ENCODE results near the gene KPNA6. TPM values are rescaled to one million over a fixed set of nuclear protein-coding genes. Genes with fewer than 3 reads are reported as not detected.

Gene KPNA6
- polyA plus RNA-seq, 1 donor (not counting 4 experiments of a cell fraction or from before 2014, with no cell fraction given) = 42.6 TPM

- no peak overlapping the region for H3K4me2 ChIP-seq (ENCODE audit: control insufficient read depth, extremely low read depth, insufficient read depth, low read depth, low read length)
- H3K79me2 ChIP-seq (ENCODE audit: control insufficient read depth, insufficient read depth, low read length) = no peaks in the 10 kb centered on the region
- H4K20me1 ChIP-seq (ENCODE audit: control insufficient read depth, extremely low read depth, insufficient read depth, low read length) = no peaks in the 10 kb centered on the region
- DNase-seq (ENCODE audit: low read depth, low spot score) (no peak), FAIRE-seq (no peak)
- TF ChIP-seq CTCF (optimal IDR thresholded peaks at IDR 0.05 in 1 of 3, IDR thresholded peaks at IDR 0.05 in 1 of 3, conservative IDR thresholded peaks at IDR 0.05 in 1 of 3; ENCODE audit: extremely low read depth in 1 of 3, insufficient read depth in 2 of 3, low read length in 3 of 3) = no peak
- no peak for TF ChIP-seq EZH2 (IDR thresholded peaks at IDR 0.05; ENCODE audit: low read length)
- H3K36me3 ChIP-seq (ENCODE audit: control insufficient read depth in 2 of 2, extremely low read depth in 1 of 2, insufficient read depth in 2 of 2, low read length in 2 of 2) = peaks cover 3 to 5% of the 10 kb centered on the region in 2 experiments
- no peaks in the 10 kb centered on the region for H3K9me1 ChIP-seq (ENCODE audit: control insufficient read depth, extremely low read depth, insufficient read depth, low read length)
- no peak overlapping the region for H3K4me3 ChIP-seq (ENCODE audit: control insufficient read depth in 2 of 3, extremely low read depth in 1 of 3, insufficient read depth in 2 of 3, low read depth in 1 of 3, low read length in 3 of 3)
- no peak overlapping the region for H3K9ac ChIP-seq (ENCODE audit: control insufficient read depth, extremely low read depth, insufficient read depth, low read length)
- H3K27me3 ChIP-seq (ENCODE audit: control insufficient read depth, extremely low read depth, insufficient read depth, low read length) = no peaks in the 10 kb centered on the region
- dilution Hi-C loops (cut with MboI; ENCODE audit: extremely low pct_ligation_motif_present, low sequenced_read_pairs) = no loop called here
- no peaks in the 10 kb centered on the region for H3K9me3 ChIP-seq (ENCODE audit: control insufficient read depth, low read depth, low read length)
- H3K27ac ChIP-seq (ENCODE audit: control insufficient read depth, insufficient read depth, low read length) = no peak overlapping the region
- no peak overlapping the region for H2AFZ ChIP-seq (ENCODE audit: control insufficient read depth, low read length)
- H3K4me1 ChIP-seq (ENCODE audit: control insufficient read depth, extremely low read depth, insufficient read depth, low read length) = peaks cover 11% of the 10 kb centered on the region
These were observed 100.6 kb downstream of the KPNA6 start for GRCh38 chr1:32208469-32208868.

- H3K27ac ChIP-seq (ENCODE audit: control insufficient read depth, insufficient read depth, low read length) = no peak within 1 kb of the TSS
- no peak for DNase-seq (ENCODE audit: low read depth, low spot score)
- no peak for FAIRE-seq
- dilution Hi-C loops (cut with MboI; ENCODE audit: extremely low pct_ligation_motif_present, low sequenced_read_pairs) = no loop called here
- no peaks in the 10 kb centered on the region for H3K79me2 ChIP-seq (ENCODE audit: control insufficient read depth, insufficient read depth, low read length)
- H3K4me2 ChIP-seq (ENCODE audit: control insufficient read depth, extremely low read depth, insufficient read depth, low read depth, low read length) = no peak within 1 kb of the TSS
- no peak within 1 kb of the TSS for H3K4me3 ChIP-seq (ENCODE audit: control insufficient read depth in 2 of 3, extremely low read depth in 1 of 3, insufficient read depth in 2 of 3, low read depth in 1 of 3, low read length in 3 of 3)
- H3K9me1 ChIP-seq (ENCODE audit: control insufficient read depth, extremely low read depth, insufficient read depth, low read length) = no peaks in the 10 kb centered on the region
- peaks cover 11% of the 10 kb centered on the region for H3K4me1 ChIP-seq (ENCODE audit: control insufficient read depth, extremely low read depth, insufficient read depth, low read length)
- no peak within 1 kb of the TSS for H2AFZ ChIP-seq (ENCODE audit: control insufficient read depth, low read length)
- H3K9ac ChIP-seq (ENCODE audit: control insufficient read depth, extremely low read depth, insufficient read depth, low read length) = no peak within 1 kb of the TSS
- H3K9me3 ChIP-seq (ENCODE audit: control insufficient read depth, low read depth, low read length) = no peaks in the 10 kb centered on the region
- peaks cover 3 to 5% of the 10 kb centered on the region in 2 experiments for H3K36me3 ChIP-seq (ENCODE audit: control insufficient read depth in 2 of 2, extremely low read depth in 1 of 2, insufficient read depth in 2 of 2, low read length in 2 of 2)
- H4K20me1 ChIP-seq (ENCODE audit: control insufficient read depth, extremely low read depth, insufficient read depth, low read length) = no peaks in the 10 kb centered on the region
- H3K27me3 ChIP-seq (ENCODE audit: control insufficient read depth, extremely low read depth, insufficient read depth, low read length) = no peaks in the 10 kb centered on the region
- TF ChIP-seq CTCF (optimal IDR thresholded peaks at IDR 0.05 in 1 of 3, IDR thresholded peaks at IDR 0.05 in 1 of 3, conservative IDR thresholded peaks at IDR 0.05 in 1 of 3; ENCODE audit: extremely low read depth in 1 of 3, insufficient read depth in 2 of 3, low read length in 3 of 3) (no peak), EZH2 (IDR thresholded peaks at IDR 0.05; ENCODE audit: low read length) (no peak)
These were observed 101.1 kb downstream of the KPNA6 start, which contains the start of gene DCDC2B for GRCh38 chr1:32208891-32209328. Gene DCDC2B (plus strand): TSS chr1:32209089. CDS start chr1:32209094, 5 bp downstream.
